GM18526 (cell line): ENCODE data around the gene GPR153.

Experiments
- POLR2A ChIP-seq: IDR thresholded peaks from 3 replicates; pipeline ENCODE4 v1.6.1; 2011; ENCODE audit not compliant: insufficient read length; ENCODE audit errors: extremely low read depth

Gene GPR153

DNA sequence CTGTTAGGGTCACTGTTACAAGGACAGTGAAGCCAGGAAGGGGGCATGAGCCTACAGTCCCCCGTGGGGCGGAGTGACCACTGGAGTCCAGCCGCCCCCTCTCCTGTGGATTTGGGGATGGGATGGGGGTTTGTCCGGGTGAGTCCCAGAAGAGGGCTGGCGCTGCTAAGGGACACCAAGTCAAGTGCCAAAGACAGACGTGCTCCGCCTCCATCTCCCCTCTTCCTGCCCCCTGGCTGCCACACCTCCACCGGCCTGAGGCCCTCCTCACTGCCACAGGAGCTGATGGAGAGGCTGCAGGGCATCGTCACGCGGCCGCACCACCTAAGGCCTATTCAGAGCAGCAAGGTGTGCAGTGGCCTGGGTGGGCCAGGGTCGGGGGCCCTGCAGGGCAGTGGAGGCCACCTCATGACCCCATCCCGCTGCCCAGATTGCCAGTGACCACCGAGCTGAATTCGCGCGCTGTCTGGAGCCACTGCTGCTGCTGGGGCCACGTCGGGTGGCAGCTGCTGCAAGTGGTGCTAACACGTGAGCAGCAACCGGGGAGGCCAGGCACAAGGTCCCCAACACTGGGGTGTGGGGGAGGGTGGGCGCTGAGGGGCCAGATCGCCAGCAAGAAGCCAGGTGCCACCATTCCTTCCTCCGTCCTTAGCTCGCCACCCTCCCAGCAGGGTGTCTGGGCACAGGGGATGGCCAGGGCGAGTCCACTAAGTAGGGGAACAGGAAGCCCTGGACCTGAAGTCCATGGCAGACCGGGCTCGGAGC is 50.1 kb downstream of the GPR153 start:
- no peak for TF ChIP-seq POLR2A

DNA sequence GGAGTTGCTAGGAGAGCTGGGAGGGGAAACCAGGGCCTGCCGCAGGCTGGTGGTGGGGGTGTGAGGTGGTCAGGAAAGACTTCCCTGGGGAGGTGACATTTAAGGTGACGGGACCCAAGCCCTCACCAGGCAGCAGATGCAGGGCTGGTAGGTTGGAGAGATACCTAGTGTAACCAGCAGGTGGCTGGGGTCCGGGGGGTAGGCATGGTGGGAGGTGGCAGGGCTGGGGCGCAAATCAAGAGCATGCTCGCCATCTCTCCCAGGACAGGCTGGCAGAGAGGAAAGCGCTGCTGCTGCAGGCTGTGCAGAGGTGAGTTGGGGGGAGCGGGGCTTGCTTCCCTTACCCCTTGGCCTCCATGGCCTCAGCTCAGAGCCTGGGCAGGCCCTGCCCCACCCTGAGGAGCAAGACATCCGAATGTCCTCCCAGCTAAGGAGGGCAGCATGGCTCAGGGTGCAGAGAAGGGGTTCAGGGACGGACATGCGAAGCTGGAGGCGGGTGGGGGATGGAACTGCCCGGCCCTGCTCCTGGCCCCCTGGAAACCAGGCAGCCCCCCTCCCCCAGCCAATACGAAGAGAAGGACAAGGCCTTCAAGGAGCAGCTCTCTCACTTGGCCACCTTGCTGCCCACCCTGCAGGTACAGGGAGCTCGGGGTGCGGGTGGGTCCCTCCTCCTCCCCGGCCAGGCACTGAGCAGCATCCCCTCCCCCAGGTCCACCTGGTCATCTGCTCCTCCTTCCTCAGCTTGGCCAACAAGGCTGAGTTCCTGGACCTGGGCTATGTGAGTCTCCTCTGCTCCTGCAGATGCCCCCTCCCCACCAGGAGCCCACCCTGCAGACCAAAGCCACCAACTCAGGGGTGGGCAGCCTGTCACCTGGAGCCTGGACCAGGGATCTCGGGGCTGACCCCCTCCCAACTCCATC is 51.0 kb downstream of the GPR153 start:
- TF ChIP-seq POLR2A, result no peak

DNA sequence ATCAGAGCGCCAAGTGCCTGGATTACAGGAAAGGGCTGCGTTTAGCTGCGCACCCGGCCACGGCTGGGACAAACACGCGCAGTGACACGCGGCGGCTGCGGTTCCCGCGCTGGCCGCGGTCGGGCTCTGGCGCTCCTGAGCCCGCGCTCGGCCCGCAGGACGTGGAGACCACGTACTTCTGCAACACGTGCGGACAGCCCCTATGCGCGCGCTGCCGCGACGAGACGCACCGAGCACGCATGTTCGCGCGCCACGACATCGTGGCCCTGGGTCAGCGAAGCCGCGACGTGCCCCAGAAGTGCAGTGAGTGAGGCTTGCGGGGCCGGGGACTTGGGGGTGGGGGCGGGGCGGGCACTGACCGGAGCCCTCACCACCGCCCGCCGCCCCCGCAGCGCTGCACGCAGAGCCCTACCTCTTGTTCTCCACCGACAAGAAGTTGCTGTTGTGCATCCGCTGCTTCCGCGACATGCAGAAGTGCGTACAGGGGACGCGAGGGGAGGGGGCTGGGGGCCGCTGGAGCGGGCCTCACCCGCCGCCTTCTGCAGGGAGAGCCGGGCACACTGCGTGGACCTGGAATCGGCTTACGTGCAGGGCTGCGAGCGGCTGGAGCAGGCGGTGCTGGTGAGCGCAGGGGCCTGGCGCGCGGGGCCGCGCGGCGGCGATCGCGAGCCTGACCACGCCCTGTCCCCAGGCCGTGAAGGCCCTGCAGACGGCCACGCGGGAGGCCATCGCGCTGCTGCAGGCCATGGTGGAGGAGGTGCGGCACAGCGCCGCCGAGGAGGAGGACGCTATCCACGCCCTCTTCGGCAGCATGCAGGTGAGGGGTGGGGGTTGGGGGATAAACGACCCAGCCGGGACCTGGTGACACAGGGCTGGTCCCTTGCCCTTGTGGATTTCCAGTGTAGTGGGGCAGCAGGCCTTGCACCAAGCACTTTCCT is 51.9 kb downstream of the GPR153 start:
- TF ChIP-seq POLR2A, result no peak

DNA sequence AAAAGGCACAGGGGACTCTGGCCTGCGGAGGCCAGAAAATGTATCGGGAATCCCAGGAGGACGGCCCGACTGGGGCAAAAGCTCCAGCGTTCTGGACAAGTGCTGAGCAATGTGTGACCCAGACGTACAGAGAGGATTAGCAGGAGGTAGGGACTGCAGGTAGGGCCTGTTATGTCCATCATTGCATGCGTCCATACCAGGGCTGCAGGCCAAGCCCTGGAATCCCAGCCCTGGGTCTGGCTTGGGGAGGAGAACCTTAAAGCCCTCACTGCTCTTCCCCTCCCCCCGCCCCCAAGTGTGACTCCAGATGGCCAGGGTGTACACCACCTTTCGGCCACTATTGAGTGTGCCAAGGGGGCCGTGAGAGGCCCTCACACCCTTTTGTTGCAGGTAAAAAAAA is 53.0 kb downstream of the GPR153 start:
- TF ChIP-seq POLR2A, result no peak

DNA sequence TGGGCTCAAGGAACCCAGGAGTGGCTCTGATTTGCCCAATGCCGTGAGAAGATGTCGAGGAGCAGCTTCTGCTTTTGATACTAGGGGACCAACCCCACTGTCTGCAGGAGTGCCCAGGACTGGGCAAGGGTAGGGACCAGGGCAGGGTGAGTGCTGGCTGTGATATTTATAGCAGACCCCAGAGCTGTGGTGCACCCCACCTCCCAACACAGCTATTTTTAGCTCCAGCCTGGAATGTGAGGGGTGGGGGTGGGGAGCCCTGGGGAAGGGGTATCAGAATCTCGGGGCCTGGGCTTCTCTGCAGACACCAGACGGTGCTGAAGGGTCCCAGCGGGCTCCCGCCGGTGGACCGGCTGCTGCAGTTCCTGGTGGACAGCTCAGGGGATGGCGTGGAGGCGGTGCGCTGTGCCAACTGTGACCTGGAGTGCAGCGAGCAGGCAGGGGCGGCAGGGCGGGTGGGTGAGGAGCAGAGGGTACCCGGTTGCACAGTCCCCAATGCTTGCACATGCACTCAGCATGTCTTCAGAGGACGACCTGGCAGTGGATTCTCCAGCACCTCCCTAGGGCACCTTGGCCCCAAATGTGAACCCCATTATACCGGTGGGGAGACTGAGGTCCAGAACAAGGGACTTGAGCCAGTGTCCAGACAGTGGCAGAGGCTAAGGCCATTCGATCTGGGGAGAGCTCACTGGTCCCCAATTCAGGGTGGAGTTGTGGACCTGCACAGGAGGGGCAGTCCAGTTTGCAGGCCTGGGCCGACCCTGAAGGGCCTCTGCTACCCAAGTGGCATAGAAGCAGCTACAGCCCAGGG is 53.6 kb downstream of the GPR153 start:
- TF ChIP-seq POLR2A, result no peak

DNA sequence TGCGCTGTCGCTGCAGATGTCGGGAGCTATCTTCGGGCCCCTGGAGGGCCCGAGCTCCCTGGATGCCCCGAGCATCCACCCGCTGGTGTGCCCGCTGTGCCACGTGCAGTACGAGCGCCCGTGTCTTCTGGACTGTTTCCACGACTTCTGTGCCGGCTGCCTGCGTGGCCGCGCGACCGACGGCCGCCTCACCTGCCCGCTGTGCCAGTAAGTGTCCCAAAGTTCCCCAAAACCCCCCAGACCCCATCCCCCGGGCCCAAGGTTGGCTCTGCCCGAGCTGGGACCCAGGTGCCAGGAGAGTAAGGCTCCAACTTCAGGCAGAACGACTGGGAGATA is 54.4 kb downstream of the GPR153 start:
- TF ChIP-seq POLR2A, result no peak

DNA sequence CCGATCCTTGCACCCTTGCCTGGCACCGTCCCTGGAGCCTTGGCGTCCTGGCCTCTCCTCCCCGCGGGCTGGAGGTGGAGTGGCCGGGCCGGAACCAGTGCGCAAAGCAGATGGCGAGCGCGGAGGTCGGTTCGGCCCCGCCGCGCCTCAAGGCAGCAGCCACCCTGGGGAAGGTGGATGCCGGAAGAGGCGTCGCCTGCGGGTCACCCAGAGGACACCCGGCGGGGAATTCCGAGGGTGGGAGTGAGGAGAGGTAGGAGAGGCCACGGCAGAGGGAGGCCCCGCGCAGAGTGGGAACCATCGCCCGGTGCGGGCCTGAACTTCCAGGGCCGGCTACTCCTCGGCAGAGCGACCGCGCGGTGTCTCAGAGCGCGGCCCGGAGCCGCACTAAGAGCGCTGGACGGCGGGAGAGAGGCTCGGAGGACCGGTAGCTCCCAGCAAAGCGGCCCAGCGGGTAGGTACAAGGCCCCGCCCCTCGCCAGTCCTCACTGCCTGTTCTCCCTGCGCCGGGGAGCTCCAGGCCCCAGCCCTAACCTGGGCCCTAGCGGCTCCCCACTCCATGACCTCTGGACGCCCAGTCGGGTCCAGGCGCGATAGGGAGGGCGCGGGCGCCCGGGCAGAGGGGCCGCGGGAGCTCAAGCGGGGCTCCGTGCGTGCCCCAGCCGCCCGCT is 54.9 kb downstream of the GPR153 start, which contains the start of gene RNF207:
Gene RNF207 (plus strand): TSS at position 271 of the 671 bp plus-strand sequence. CDS start 417 bp downstream, outside the sequence.
- peak; percentile 65 for TF ChIP-seq POLR2A

DNA sequence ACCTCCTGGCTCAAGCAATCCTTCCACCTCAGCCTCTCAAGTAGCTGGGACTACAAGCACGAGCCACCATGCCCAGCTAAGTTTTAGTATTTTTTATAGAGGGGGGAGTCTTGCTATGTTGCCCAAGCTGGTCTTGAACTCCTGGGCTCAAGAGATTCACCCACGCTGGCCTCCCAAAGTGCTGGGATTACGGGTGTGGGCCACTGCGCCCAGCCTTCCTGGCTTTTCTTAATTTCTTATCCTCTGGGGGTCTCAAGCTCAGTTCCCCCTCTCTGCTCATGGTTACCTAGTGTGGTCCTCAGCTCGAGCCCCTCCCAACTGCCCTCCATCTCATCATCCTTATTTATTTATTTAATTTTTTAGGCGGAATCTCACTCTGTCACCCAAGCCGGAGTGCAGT is 58.6 kb downstream of the GPR153 start:
- TF ChIP-seq POLR2A, result no peak

DNA sequence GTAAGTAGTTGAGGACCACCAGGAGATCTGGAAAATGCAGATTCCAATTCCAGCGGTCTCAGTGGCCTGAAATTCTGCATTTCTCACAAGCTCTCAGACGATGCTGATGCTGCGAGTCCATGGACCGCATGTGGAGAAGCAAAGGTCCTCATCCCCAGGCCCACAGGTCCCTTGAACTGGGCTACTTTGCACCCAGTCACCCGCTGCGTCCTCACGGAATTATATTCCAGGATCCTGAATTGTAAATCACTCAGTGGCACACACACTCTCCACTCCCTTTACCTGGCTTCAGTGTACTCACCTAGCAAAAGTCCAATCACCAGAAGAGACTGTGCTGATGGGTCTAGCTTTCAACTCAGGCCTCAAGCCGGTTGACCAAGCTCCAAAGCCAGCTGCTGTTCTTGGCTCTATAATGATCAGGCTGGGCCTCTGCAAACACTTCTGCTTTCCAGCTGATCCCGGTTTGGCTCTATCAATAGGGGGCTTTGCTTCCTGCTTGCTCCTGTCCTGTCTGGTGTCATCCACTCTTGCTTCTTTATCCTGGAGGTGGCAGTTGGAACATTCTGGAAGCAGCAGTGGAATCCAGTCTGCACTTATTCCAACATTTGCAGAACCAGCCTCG is 60.6 kb downstream of the GPR153 start:
- TF ChIP-seq POLR2A, result no peak

DNA sequence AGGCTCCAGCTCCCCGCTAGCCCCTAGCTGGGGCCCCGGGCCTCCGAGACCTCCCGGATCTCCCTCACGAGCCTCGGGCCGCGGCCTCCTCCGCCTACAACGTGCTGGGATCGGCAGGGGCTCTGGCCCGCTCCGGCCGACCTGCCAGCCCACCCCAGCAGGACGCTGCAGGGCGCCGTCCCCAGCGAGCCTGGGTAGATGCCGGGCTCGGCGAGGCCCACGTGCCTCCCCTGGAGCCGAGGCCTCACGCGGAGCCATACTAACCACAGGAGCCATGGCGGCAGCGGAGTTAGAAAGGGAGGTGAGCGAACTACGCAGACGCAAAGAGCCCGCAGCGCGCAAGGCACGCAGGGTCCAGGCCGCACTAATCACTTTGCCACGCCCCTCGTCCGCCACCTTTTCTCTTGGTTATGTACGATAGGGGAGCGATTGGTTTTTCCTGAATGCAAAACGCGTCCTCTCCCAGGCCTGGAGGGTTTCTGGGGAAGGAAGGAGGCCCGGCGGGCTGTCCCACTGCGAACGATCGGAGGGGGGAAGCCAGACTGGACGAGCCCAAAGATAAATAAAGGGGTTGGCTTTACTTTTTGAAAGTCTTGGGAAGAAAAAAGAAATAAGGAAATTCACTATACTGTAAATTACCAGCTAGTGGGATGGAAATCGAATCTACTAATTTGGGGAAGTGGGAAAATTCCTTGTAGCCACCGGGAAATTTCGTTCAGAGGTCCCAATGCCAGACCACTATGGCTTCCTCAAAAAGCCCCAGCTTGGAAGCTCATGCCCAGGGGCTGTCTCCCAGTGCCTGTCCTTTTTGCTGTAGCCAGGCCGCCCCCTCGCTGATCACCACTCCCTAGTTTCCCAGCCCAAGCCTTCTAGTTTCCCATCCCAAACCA is 61.4 kb downstream of the GPR153 start, which contains the start of gene RPL22:
Gene RPL22 (minus strand): TSS at position 298 of the 890 bp plus-strand sequence. CDS start 22 bp downstream, at position 276.
- TF ChIP-seq POLR2A, result peak; percentile 93

DNA sequence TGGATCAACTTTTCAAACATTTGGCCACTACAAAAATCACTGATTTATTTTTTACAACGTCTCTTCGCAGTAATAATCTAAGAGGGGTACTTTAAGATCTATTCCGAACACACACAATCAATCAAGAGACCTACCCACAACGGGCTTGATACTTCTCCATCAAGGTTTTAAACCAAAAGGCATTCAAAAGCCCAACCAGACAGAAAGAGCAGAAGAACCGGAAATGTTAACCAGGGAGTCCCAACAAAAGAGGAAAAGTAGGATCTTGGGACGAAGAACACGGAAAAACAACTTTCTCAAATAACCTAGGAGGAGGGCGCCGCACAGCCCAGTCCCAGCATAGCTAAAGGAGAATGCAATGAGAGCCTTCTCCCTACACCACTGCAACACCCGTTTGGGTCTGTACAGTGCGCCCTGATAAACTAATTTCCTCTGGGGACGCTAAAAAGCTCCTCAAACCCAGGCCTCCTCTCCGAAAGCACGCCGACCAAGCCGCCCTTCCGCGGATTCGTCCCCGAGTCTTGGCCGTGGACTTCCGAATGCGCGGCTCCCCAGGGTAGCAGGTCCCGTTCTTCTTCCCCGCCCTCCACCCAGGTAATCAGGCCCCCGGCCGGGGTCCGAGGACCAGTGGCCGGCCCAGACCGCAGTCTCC is 62.1 kb downstream of the GPR153 start:
- TF ChIP-seq POLR2A, result no peak
